ENCODE measurements around the gene EN2.

Gene EN2

GRCh38 chr7:155459700-155460461 is 2.0 kb downstream of the EN2 start:
- Mint-ChIP-seq H3K27ac (peak overlapping the region; percentile 55), H3K4me3 (peak overlapping the region; percentile 58), H3K27me3 (ENCODE audit: low read depth) (peaks cover 83% of the 10 kb centered on the region), H3K4me1 (ENCODE audit: low read depth) (peaks cover 9% of the 10 kb centered on the region), H3K36me3 (ENCODE audit: low read depth) (no peaks in the 10 kb centered on the region), H3K9me3 (no peaks in the 10 kb centered on the region)
- no peak for DNase-seq (ENCODE audit: low spot score)

- Mint-ChIP-seq H3K4me1 (ENCODE audit: low read depth) (peaks cover 12% of the 10 kb centered on the region), H3K36me3 (ENCODE audit: low read depth) (no peaks in the 10 kb centered on the region), H3K27me3 (ENCODE audit: low read depth) (peaks cover 83% of the 10 kb centered on the region), H3K27ac (no peak overlapping the region), H3K4me3 (no peak overlapping the region), H3K9me3 (no peaks in the 10 kb centered on the region)
- no peak for DNase-seq (ENCODE audit: low spot score)
These were observed 3.1 kb downstream of the EN2 start for GRCh38 chr7:155460926-155461613.

GRCh38 chr7:155461631-155462030 is 3.7 kb downstream of the EN2 start:
- H3K9me3 Mint-ChIP-seq = no peaks in the 10 kb centered on the region
- H3K27ac Mint-ChIP-seq = no peak overlapping the region
- H3K4me3 Mint-ChIP-seq = no peak overlapping the region
- peaks cover 10% of the 10 kb centered on the region for H3K4me1 Mint-ChIP-seq (ENCODE audit: low read depth)
- peaks cover 82% of the 10 kb centered on the region for H3K27me3 Mint-ChIP-seq (ENCODE audit: low read depth)
- DNase-seq (ENCODE audit: low spot score) = no peak
- H3K36me3 Mint-ChIP-seq (ENCODE audit: low read depth) = no peaks in the 10 kb centered on the region

- Mint-ChIP-seq H3K27me3 (ENCODE audit: low read depth) (peaks cover 82% of the 10 kb centered on the region), H3K9me3 (no peaks in the 10 kb centered on the region), H3K4me3 (no peak overlapping the region), H3K4me1 (ENCODE audit: low read depth) (peaks cover 8% of the 10 kb centered on the region), H3K27ac (no peak overlapping the region), H3K36me3 (ENCODE audit: low read depth) (no peaks in the 10 kb centered on the region)
- no peak for DNase-seq (ENCODE audit: low spot score)
These were observed 4.3 kb downstream of the EN2 start for GRCh38 chr7:155462163-155462735.

- DNase-seq (ENCODE audit: low spot score) = no peak
- peaks cover 85% of the 10 kb centered on the region for H3K27me3 Mint-ChIP-seq (ENCODE audit: low read depth)
- H3K9me3 Mint-ChIP-seq = no peaks in the 10 kb centered on the region
- peaks cover 8% of the 10 kb centered on the region for H3K4me1 Mint-ChIP-seq (ENCODE audit: low read depth)
- H3K36me3 Mint-ChIP-seq (ENCODE audit: low read depth) = no peaks in the 10 kb centered on the region
- no peak overlapping the region for H3K27ac Mint-ChIP-seq
- no peak overlapping the region for H3K4me3 Mint-ChIP-seq
These were observed 5.3 kb downstream of the EN2 start for GRCh38 chr7:155463114-155463811.

GRCh38 chr7:155464183-155464582 is 6.3 kb downstream of the EN2 start:
- Mint-ChIP-seq H3K36me3 (ENCODE audit: low read depth) (no peaks in the 10 kb centered on the region), H3K4me1 (ENCODE audit: low read depth) (peaks cover 7% of the 10 kb centered on the region), H3K27me3 (ENCODE audit: low read depth) (peaks cover 93% of the 10 kb centered on the region), H3K27ac (no peak overlapping the region), H3K9me3 (no peaks in the 10 kb centered on the region), H3K4me3 (no peak overlapping the region)
- DNase-seq (ENCODE audit: low spot score) = no peak

GRCh38 chr7:155464948-155465739 is 7.2 kb downstream of the EN2 start:
- no peak for DNase-seq (ENCODE audit: low spot score)
- no peak overlapping the region for H3K27ac Mint-ChIP-seq
- H3K9me3 Mint-ChIP-seq = no peaks in the 10 kb centered on the region
- no peak overlapping the region for H3K4me3 Mint-ChIP-seq
- H3K4me1 Mint-ChIP-seq (ENCODE audit: low read depth) = peaks cover 3% of the 10 kb centered on the region
- H3K27me3 Mint-ChIP-seq (ENCODE audit: low read depth) = peaks cover 93% of the 10 kb centered on the region
- H3K36me3 Mint-ChIP-seq (ENCODE audit: low read depth) = no peaks in the 10 kb centered on the region

GRCh38 chr7:155465761-155466141 is 7.8 kb downstream of the EN2 start:
- DNase-seq (ENCODE audit: low spot score) = no peak
- H3K27ac Mint-ChIP-seq = no peak overlapping the region
- peaks cover 3% of the 10 kb centered on the region for H3K4me1 Mint-ChIP-seq (ENCODE audit: low read depth)
- no peak overlapping the region for H3K4me3 Mint-ChIP-seq
- peaks cover 93% of the 10 kb centered on the region for H3K27me3 Mint-ChIP-seq (ENCODE audit: low read depth)
- no peaks in the 10 kb centered on the region for H3K9me3 Mint-ChIP-seq
- H3K36me3 Mint-ChIP-seq (ENCODE audit: low read depth) = no peaks in the 10 kb centered on the region

GRCh38 chr7:155466142-155466813 is 8.3 kb downstream of the EN2 start:
- Mint-ChIP-seq H3K4me3 (no peak overlapping the region), H3K9me3 (no peaks in the 10 kb centered on the region), H3K4me1 (ENCODE audit: low read depth) (peaks cover 3% of the 10 kb centered on the region), H3K27ac (no peak overlapping the region), H3K36me3 (ENCODE audit: low read depth) (no peaks in the 10 kb centered on the region), H3K27me3 (ENCODE audit: low read depth) (peaks cover 93% of the 10 kb centered on the region)
- no peak for DNase-seq (ENCODE audit: low spot score)

GRCh38 chr7:155466814-155467733 is 9.1 kb downstream of the EN2 start:
- Mint-ChIP-seq H3K36me3 (ENCODE audit: low read depth) (no peaks in the 10 kb centered on the region), H3K27me3 (ENCODE audit: low read depth) (peaks cover 93% of the 10 kb centered on the region), H3K27ac (no peak overlapping the region), H3K9me3 (no peaks in the 10 kb centered on the region), H3K4me1 (ENCODE audit: low read depth) (peaks cover 3% of the 10 kb centered on the region), H3K4me3 (no peak overlapping the region)
- DNase-seq (ENCODE audit: low spot score) = peak; percentile 25

GRCh38 chr7:155467846-155468784 is 10.2 kb downstream of the EN2 start:
- Mint-ChIP-seq H3K36me3 (ENCODE audit: low read depth) (no peaks in the 10 kb centered on the region), H3K9me3 (no peaks in the 10 kb centered on the region), H3K4me3 (no peak overlapping the region), H3K27me3 (ENCODE audit: low read depth) (peaks cover 90% of the 10 kb centered on the region), H3K4me1 (ENCODE audit: low read depth) (peaks cover 3% of the 10 kb centered on the region), H3K27ac (no peak overlapping the region)
- DNase-seq (ENCODE audit: low spot score) = no peak
